HCEC 1CT (cell line): Measurements from ENCODE around the gene NDUFAB1.
"Not testable (repeated sequence)": the region's sequence is repeated elsewhere in the genome, so short reads cannot be mapped to it uniquely, and the experiment has no call there.

Experiments used
- DNase-seq: peaks from one replicate; pipeline ENCODE4 v3.0.0-alpha.2; 2017

NDUFAB1 gene

GRCh38 chr16:23583271-23583670 lies 12.8 kb downstream of the NDUFAB1 start:
- DNase-seq: not testable (repeated sequence)

DNA sequence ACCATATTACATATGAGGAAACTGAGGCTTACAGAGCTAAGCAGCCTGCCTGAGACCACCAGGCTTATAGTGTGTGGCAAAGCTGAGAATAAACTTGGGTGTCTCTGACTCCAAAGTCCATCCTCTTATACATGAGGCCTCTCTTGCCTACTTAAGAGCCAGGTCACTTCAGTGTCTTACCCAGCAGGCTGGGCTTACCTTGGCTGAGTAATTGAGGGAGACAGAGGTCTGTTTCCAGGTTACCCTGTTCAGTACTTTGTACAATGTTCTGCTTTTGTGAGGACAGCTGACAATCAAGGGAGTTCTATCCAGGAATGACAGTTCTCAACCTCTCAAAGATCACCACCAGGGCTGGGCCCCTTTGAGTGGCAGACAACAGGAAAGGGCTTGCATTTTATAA lies 14.4 kb downstream of the NDUFAB1 start:
- no peak for DNase-seq

DNA sequence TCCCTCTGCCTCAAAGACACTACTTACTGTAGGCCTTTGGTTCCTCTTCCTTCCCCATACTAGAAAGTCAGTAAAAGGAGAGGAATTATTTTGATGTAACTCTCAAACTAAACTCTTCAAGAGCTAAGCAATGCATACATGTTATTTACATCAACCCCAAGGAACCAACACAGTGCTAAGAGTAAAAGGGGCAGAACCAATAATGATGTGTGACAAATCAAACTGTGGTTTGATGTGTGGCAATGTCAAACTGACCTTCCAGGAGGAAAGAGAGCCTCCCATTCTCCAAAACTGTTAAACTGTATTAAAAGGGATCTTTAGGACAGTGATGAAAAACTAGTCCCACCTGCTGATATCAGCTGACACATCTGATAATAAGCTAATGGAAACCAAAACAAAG lies 15.7 kb downstream of the NDUFAB1 start:
- no peak for DNase-seq

DNA sequence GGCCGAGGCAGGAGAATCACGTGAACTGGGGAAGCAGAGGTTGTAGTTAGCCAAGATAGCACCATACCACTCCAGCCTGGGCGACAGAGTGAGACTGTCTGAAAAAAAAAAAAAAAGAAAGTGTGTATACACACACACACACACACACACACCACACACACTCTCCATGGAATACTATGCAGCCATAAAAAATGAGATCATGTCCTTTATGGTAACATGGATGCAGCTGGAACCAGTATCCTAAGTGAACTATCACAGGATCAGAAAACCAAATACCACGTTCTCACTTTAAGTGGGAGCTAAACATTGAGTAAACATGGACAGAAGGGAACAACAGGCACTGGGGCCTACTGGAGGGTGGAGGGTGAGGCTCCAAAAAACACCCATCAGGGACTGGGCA lies 16.7 kb downstream of the NDUFAB1 start:
- DNase-seq: no peak

- DNase-seq: peak; percentile 20
These were observed 17.9 kb downstream of the NDUFAB1 start for GRCh38 chr16:23578101-23578830.

GRCh38 chr16:23577493-23577892 lies 18.6 kb downstream of the NDUFAB1 start:
- no peak for DNase-seq

DNA sequence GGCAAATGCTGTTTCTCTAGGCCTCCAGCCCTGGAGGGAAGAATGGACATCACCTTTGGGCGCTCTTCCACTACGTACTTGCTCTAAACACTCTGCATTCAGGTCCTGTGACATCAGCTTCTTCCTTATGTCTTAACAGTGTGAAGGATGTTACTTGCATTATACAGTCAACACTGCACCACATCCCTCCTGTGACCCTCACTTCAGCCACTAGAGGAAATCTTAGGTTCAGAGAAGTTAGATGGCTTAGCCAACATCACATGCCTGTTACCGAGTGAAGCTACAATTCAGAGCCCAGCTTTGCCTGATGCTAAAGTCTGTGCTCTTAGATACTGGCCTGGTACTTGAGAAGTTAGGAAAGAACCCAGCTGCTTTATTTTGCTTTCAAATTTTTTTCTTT lies 20.3 kb downstream of the NDUFAB1 start:
- no peak for DNase-seq

GRCh38 chr16:23573817-23574216 lies 22.3 kb downstream of the NDUFAB1 start:
- no peak for DNase-seq

DNA sequence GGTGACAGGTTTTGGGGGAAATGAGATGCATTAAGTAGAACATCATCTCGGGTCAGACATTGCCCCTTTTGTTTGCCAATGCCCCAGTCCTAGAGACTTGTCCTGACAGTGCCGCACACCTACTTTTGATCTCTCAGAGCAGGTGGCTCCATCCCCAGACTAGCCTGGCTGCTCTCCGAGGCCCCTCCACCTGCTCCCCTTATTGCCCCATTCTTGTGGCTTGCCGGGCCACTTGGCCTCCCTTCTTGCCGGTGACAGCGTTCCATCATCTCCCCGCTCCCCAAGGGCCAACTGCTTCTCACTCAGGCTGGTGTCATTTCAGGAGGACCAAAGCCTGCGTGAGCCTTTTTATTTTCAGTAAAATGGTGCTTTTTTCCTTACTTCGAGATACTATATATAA lies 23.7 kb downstream of the NDUFAB1 start:
- no peak for DNase-seq

DNA sequence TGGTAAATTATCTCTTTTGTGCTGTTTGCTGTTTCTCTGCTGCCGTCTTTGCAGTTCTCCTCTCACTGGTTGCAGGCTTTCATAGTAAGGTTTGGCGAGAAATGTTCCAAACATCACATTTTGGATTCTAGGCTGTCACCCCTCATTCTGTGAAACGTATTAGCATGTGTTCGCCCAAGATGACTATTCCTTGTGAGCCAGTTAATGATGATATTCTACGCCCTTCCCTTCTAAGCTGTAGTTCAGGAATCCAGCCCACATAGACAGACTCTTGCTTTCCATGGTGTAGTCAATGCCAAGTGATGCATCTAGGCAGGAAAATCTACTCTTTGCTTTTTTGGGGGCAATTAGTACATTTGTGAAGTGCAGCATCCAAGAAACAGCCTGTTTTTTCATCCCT lies 24.2 kb downstream of the NDUFAB1 start:
- DNase-seq: no peak

DNA sequence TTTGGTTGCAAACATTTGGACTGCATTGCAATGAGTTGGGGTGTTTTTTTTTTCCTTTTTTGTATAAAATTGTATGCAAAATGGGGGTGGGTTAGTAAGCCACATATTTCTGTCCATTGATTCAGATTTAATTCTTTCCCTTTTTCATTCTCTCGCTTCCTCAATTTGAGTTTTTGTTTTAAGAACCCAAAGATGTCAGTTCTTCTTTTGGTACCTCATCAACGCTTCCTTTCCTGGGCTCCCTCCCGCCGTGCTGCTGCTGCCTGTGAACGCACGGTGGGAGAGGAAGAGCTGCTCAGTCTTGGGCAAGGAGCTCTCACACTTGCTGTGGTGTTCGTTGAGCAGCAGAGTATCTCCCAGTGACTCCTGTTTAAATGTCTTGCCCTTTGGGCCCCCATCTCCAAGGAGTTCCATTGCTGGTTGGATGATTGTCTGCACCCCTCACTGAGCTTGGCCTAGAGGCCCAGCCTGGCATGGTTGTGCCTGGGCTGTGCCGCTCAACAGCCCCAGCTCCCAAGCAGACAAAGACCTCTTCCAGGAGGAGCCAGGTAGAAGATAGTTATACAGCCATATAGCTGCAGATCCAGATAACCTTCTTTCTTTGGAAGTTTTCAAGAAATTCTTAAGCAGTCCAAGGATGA lies 25.0 kb downstream of the NDUFAB1 start:
- no peak for DNase-seq

DNA sequence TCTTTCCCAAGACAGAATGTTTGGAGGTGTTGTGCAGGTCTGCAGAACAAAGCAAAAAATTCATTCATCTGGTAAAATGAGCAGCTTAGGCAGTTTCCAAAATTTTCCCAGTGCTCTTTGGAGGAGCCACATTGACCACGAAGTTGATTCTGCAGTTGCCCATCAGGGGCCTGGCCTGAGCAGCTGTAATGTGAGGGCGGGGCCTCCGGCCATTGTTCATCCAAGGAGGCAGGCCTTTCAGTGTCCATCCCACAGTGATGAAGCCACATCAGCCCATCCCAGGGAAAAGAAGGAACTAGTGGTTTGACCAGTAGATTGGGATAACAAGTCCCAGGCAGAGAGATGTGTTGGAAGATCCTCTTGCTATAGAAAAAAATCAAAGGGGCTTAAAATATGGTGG lies 28.5 kb downstream of the NDUFAB1 start:
- DNase-seq: no peak

DNA sequence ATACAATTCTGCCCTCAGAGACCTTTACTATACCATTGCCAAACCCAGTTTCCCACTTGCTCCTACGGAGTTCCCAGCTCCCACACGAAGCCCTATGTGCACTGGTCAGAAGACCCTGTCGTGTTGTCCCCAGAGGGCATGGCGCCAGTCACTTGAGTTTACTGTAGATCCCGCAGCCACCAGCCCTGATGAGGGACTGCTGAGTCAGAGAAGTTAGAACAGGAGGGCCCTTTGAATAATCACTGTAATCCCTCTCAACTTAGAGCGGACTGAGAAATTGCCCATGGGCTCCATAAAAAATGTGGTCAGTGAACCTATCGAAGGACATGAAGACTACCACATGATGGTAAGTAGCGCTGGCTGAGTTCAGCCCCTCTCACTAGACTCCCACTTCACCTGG lies 29.4 kb downstream of the NDUFAB1 start:
- no peak for DNase-seq

- no peak for DNase-seq
These were observed 31.3 kb downstream of the NDUFAB1 start for GRCh38 chr16:23564575-23565363.

- no peak for DNase-seq
These were observed 32.9 kb downstream of the NDUFAB1 start for GRCh38 chr16:23563186-23563585.

DNA sequence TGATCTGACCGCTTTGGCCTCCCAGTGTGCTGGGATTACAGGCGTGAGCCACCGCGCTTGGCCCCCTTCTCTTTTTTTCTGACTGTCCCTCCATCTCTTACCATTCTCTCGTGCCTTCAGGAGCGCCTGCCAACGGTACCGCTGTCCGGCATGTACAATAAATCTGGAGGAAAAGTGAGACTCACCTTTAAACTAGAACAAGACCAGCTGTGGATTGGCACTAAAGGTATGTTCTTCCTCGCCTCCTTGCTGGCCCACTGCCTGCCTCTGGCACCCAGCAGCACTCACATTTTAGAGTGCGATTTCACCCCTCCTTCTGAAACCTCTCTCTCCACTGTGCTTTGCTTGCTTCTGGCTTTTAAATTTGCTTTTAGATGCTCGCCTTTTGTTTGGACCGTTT lies 33.6 kb downstream of the NDUFAB1 start:
- no peak for DNase-seq

- DNase-seq: no peak
These were observed 34.5 kb downstream of the NDUFAB1 start for GRCh38 chr16:23561586-23561985.

DNA sequence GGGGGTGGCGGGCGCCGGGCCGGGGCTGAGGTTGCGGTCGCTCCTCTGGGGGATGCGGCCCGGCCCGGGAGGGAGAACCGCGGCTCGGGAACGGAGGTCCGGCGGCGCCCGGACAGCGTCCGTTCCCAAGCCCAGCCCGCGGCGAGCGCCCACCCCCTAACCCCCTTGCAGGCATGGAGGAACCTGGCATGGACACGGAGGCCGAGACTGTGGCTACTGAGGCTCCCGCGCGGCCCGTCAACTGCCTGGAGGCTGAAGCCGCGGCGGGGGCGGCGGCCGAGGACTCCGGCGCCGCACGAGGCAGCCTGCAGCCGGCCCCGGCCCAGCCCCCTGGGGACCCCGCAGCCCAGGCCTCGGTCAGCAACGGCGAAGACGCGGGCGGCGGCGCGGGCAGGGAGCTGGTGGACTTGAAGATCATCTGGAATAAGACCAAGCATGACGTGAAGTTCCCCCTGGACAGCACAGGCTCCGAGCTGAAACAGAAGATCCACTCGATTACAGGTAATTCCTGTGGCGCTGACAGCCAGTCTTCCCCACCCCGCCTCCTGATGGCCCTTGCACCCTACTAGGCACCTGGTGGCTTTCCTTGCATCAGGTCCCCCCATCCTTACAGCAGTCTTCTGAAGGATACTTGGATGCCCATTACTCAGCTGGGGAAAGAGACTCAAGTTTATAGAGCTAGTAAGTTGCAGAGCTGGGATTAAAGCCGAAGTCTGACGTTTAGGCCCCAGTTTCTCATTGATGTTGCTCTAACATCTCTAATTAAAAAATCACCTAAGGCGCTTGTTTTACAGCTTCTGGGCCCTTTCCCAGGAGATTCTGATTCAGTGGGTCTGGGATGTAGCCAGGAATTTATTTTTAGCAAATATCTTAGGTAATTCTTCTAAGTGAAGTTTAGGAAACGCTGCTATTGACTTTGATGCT lies 38.1 kb downstream of the NDUFAB1 start:
- DNase-seq: peak; percentile 13

- DNase-seq: peak; percentile 98
These were observed 39.0 kb downstream of the NDUFAB1 start, which contains the start of the genes EARS2 and UBFD1 for GRCh38 chr16:23556881-23557778. TSS of gene EARS2 (minus strand) at chr16:23557350. CDS start at chr16:23557343, 7 bp downstream. TSS of gene UBFD1 (plus strand) at chr16:23557727. CDS start at chr16:23557743, 16 bp downstream.

GRCh38 chr16:23554536-23554935 lies 41.6 kb downstream of the NDUFAB1 start:
- no peak for DNase-seq

- no peak for DNase-seq
These were observed 44.0 kb downstream of the NDUFAB1 start for GRCh38 chr16:23552161-23552560.

- no peak for DNase-seq
These were observed 46.2 kb downstream of the NDUFAB1 start for GRCh38 chr16:23549938-23550337.
